Duodenal mucosa (tissue), 2 donors: Measurements from ENCODE around the gene ACTR1B.
A peak's percentile ranks its signal among the peaks of the same experiment; 100 is the strongest.

Experiments used
- H3K27ac ChIP-seq: one replicate; pipeline ENCODE4 v1.7.0; 2013; ENCODE audit warnings: low read depth, low read length
- H3K27me3 ChIP-seq, 2 donors: one replicate each; pipeline ENCODE4 v1.7.0; 2013; ENCODE audit warnings: low read length in 2 of 2, control low read depth in 1 of 2; ENCODE audit not compliant: insufficient read depth in 2 of 2, control insufficient read depth in 1 of 2
- H3K36me3 ChIP-seq, 2 donors: one replicate each; pipeline ENCODE4 v1.7.0; 2013; ENCODE audit warnings: low read length in 2 of 2, control low read depth in 1 of 2; ENCODE audit not compliant: insufficient read depth in 2 of 2, control insufficient read depth in 1 of 2
- H3K4me1 ChIP-seq, 2 donors: one replicate each; pipeline ENCODE4 v1.7.0; 2013; ENCODE audit warnings: low read length in 2 of 2, control low read depth in 1 of 2; ENCODE audit not compliant: insufficient read depth in 2 of 2, control insufficient read depth in 1 of 2
- H3K4me3 ChIP-seq, 2 donors: one replicate each; pipeline ENCODE4 v1.7.0; 2013; ENCODE audit warnings: low read length in 2 of 2, low read depth in 1 of 2
- H3K9ac ChIP-seq, 2 donors: one replicate each; pipeline ENCODE4 v1.7.0; 2013; ENCODE audit warnings: low read length in 2 of 2, low read depth in 1 of 2
- H3K9me3 ChIP-seq, 2 donors: one replicate each; pipeline ENCODE4 v1.7.0; 2013; ENCODE audit warnings: low read length in 2 of 2, control low read depth in 1 of 2; ENCODE audit not compliant: control insufficient read depth in 1 of 2

The ACTR1B gene

GRCh38 chr2:97671526-97671925 lies 7.7 kb upstream of the ACTR1B start:
- H3K27ac ChIP-seq, result no peak overlapping the region
- no peak overlapping the region for H3K4me3 ChIP-seq
- no peak overlapping the region for H3K9ac ChIP-seq
- no peaks in the 10 kb centered on the region for H3K36me3 ChIP-seq
- H3K9me3 ChIP-seq, result no peaks in the 10 kb centered on the region
- no peaks in the 10 kb centered on the region for H3K27me3 ChIP-seq
- peaks cover 3 to 12% of the 10 kb centered on the region in 2 donors for H3K4me1 ChIP-seq

DNA sequence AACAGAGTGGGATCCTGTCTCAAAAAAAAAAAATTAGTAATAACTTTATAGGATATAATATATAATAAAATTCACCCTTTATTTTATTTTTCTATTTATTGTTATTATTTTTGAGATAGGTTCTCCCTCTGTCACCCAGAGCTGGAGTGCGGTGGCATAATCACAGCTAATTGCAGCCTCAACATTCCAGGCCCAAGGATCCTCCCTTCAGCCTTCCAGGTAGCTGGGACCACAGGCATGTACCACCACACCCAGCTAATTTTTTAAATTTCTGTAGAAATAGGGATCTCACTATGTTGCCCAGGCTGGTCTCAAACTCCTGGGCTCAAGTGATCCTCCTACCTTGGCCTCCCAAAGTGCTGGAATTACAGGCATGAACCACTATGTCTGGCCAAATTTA lies 6.6 kb upstream of the ACTR1B start:
- Histone ChIP-seq H3K36me3 (no peaks in the 10 kb centered on the region), H3K9ac (no peak overlapping the region), H3K27me3 (no peaks in the 10 kb centered on the region), H3K27ac (no peak overlapping the region), H3K9me3 (no peaks in the 10 kb centered on the region), H3K4me3 (no peak overlapping the region), H3K4me1 (peaks cover 3 to 12% of the 10 kb centered on the region in 2 donors)

DNA sequence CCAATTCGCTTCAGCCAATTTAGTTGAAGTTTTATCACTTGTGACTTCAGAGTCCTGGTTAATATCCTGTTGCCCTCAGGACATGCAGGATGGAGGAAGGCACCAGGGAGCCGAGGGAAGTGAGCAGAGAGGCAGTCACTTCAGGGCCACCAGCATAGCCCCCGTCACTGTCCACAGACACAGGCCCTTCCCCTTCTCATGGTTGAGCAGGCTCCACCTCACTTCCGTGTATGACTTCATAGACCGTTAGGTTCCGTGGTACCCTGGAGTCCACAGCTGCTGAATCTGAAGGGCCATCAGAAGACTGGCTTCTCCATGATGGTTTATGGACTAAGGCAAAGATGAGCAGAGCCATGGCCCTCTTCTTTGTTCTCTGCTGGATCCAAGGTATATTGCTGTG lies 5.6 kb upstream of the ACTR1B start, which contains the start of gene C2orf92:
TSS of gene C2orf92 (plus strand) at position 266 of the 400 bp plus-strand sequence. CDS start at position 342, 76 bp downstream.
- Histone ChIP-seq H3K9me3 (no peaks in the 10 kb centered on the region), H3K27me3 (no peaks in the 10 kb centered on the region)

GRCh38 chr2:97664636-97664970 lies 759 bp upstream of the ACTR1B start:
- H3K9ac ChIP-seq, result peak overlapping the region; percentile 91 to 95
- H3K4me1 ChIP-seq, result peaks cover 23 to 30% of the 10 kb centered on the region in 2 donors

More for the DNA sequence above, 5.6 kb upstream of the ACTR1B start, which contains the start of gene C2orf92:
- Histone ChIP-seq H3K27ac (no peak within 1 kb of the TSS), H3K4me1 (peaks cover 3 to 18% of the 10 kb centered on the region in 2 donors), H3K36me3 (no peaks in the 10 kb centered on the region), H3K9ac (no peak within 1 kb of the TSS), H3K4me3 (no peak within 1 kb of the TSS)

DNA sequence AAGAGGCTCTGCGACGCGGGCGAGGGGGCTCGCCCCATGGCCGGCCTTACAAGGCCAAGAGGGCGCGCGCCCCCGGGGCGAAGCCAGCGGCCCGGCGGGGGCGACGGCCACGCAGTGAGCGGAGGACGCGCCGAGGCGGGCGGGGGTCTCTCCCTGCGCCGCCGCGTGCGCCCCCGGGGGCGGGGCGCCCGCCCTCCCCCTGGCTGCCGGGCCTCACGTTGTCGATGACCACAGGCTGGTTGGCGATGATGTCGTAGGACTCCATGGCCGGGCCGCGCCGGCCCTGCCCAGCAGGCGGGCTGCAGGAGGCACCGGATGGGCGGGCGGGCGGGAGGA lies 250 bp downstream of the ACTR1B start:
- H3K27ac ChIP-seq, result peak overlapping the region; percentile 88
- H3K9ac ChIP-seq, result peak overlapping the region; percentile 89 to 93
- peaks cover 23 to 30% of the 10 kb centered on the region in 2 donors for H3K4me1 ChIP-seq
- H3K9me3 ChIP-seq, result no peaks in the 10 kb centered on the region
- H3K36me3 ChIP-seq, result peaks cover 8 to 26% of the 10 kb centered on the region in 2 donors
- H3K27me3 ChIP-seq, result no peaks in the 10 kb centered on the region
- peak overlapping the region; percentile 89 to 90 for H3K4me3 ChIP-seq

More at GRCh38 chr2:97664636-97664970, 759 bp upstream of the ACTR1B start:
- no peaks in the 10 kb centered on the region for H3K9me3 ChIP-seq
- no peaks in the 10 kb centered on the region for H3K27me3 ChIP-seq
- H3K4me3 ChIP-seq, result peak overlapping the region; percentile 79 to 82
- peaks cover 0 to 16% of the 10 kb centered on the region in 2 donors for H3K36me3 ChIP-seq
- peak overlapping the region; percentile 96 for H3K27ac ChIP-seq

DNA sequence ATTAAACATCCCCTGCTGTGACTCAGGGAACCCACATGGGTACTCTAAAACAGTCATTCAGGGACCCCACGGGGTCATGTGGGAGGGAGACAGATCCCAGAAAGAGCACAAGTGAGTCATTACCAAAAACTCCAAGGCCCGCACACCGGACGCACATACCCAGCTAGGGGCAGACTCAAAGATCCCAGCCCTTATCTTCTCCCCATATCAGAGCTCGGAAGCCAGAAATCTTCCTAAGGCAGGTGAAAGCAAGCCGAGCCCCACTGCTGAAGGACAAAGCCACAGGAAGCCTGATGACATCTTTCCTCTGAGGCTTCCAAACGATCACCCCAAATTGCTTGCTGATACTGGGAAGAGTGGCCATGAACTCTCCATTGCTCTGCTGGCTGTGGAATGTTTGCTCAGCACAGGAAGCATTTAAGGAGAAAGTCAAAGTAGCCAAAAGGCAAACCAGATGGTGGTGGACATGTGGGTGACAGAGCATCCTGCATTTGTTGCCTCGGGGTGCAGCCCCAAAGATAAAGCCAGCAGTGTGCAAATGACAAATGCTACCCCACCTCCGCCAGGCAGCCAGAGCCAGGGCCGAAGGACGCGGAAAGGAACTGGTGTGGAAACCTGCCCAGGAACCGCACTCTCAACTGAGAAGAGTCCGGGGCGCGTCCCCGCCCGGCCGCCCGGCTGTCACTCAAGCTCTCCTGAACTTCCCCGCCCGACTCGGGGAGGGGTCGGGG lies 784 bp downstream of the ACTR1B start:
- Histone ChIP-seq H3K4me1 (peaks cover 23 to 30% of the 10 kb centered on the region in 2 donors), H3K27me3 (no peaks in the 10 kb centered on the region), H3K27ac (peak overlapping the region; percentile 88), H3K9me3 (no peaks in the 10 kb centered on the region), H3K36me3 (peaks cover 11 to 31% of the 10 kb centered on the region in 2 donors), H3K9ac (peak overlapping the region; percentile 89 to 93), H3K4me3 (peak overlapping the region; percentile 89 to 90)

DNA sequence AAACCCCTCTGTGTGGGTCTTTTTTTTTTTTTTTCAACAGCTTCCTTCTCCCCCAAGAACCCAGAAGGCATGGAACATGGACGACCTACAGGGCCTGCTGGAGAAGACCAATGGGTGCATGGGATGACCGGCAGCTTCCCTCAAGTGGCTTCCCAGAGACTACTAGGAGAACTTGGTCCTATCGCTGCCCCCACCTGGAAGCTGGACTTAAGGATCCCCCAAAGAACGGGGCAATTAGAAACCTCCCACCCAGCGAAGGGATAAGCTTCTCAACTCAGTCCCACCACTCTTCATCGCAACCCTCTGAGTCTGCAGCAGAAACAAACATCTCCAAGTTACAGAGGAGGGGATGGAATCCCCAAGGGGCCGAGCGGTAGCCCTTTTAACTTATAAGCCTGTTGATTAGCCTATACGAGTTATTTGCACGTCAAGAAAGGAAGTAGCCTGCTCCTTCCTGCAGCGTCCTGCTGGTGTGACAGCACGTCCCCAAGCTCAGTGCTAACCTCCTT lies 1.4 kb downstream of the ACTR1B start:
- H3K4me1 ChIP-seq, result peaks cover 23 to 30% of the 10 kb centered on the region in 2 donors
- peak overlapping the region; percentile 89 to 93 for H3K9ac ChIP-seq
- peak overlapping the region; percentile 89 to 90 for H3K4me3 ChIP-seq
- no peaks in the 10 kb centered on the region for H3K9me3 ChIP-seq
- no peak overlapping the region for H3K27ac ChIP-seq
- peaks cover 12 to 37% of the 10 kb centered on the region in 2 donors for H3K36me3 ChIP-seq
- H3K27me3 ChIP-seq, result no peaks in the 10 kb centered on the region

GRCh38 chr2:97661927-97662326 lies 1.9 kb downstream of the ACTR1B start:
- Histone ChIP-seq H3K4me1 (peaks cover 23 to 29% of the 10 kb centered on the region in 2 donors), H3K4me3 (peak overlapping the region; percentile 89 to 90), H3K9ac (peak overlapping the region in 1 of 2 donors; percentile 89)

GRCh38 chr2:97660775-97661389 lies 3.0 kb downstream of the ACTR1B start:
- H3K9ac ChIP-seq, result no peak overlapping the region
- no peaks in the 10 kb centered on the region for H3K9me3 ChIP-seq
- no peak overlapping the region for H3K4me3 ChIP-seq
- H3K4me1 ChIP-seq, result peaks cover 20 to 26% of the 10 kb centered on the region in 2 donors
- H3K27ac ChIP-seq, result no peak overlapping the region
- no peaks in the 10 kb centered on the region for H3K27me3 ChIP-seq
- H3K36me3 ChIP-seq, result peaks cover 24 to 53% of the 10 kb centered on the region in 2 donors

More at GRCh38 chr2:97661927-97662326, 1.9 kb downstream of the ACTR1B start:
- H3K27me3 ChIP-seq, result no peaks in the 10 kb centered on the region
- H3K27ac ChIP-seq, result no peak overlapping the region
- H3K9me3 ChIP-seq, result no peaks in the 10 kb centered on the region
- H3K36me3 ChIP-seq, result peaks cover 15 to 42% of the 10 kb centered on the region in 2 donors
